ENCODE measurements around the gene ITGB1BP1.

- TF ChIP-seq CTCF (IDR thresholded peaks at IDR 0.05) (no peak), POLR2A (IDR thresholded peaks at IDR 0.05) (no peak)
These were observed 39.8 kb upstream of the ITGB1BP1 start for GRCh38 chr2:9462886-9463697.

Measured in tibial nerve (tissue), 3 donors.